ENCODE measurements around the gene ZC3H12C. TPM values are rescaled to one million over a fixed set of nuclear protein-coding genes. Genes with fewer than 3 reads are reported as not detected.

ZC3H12C gene
- total RNA-seq, 2 experiments from 2014 or later = 0.05 to 0.17 TPM

DNA sequence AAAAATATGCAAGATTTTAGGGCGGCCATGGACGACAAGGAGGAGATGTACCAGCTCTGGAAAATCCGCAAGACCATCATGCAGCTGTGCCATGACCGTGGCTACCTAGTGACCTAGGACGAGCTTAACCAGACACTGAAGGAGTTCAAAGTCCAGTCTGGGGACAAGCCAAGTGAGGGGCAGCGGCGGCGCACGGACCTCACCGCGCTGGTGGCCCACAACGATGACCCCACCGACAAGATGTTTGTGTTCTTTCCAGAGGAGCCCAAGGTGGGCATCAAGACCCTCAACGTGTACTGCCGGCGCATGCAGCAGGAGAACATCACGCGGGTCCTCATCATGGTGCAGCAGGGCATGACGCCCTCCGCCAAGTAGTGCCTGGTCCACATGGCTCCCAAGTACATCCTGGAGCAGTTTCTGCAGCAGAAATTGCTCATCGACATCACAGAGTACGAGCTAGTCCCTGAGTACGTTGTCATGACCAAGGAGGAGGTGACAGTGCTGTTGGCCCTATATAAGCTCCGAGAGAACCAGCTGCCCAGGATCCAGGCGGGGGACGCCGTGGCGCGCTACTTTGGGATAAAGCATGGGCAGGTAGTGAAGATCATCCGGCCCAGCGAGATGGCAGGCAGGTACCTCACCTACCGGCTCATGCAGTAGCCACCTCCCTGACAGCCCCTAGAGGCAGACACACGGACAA, 43.5 kb upstream of the ZC3H12C start:
- Histone ChIP-seq H3K27ac (ENCODE audit: low read depth in 1 of 2, low read length in 2 of 2) (no peak overlapping the region), H3K4me3 (ENCODE audit: low read length) (no peak overlapping the region), H3K4me1 (ENCODE audit: insufficient read depth, low read length) (no peaks in the 10 kb centered on the region), H3K27me3 (ENCODE audit: control insufficient read depth in 1 of 2, insufficient read depth in 2 of 2, low read length in 2 of 2) (no peaks in the 10 kb centered on the region), H3K9me3 (ENCODE audit: control insufficient read depth in 1 of 2, insufficient read depth in 1 of 2, low read length in 2 of 2) (peaks cover 14 to 16% of the 10 kb centered on the region in 2 experiments), H3K36me3 (ENCODE audit: insufficient read depth, low read length) (no peaks in the 10 kb centered on the region)
- H3K27ac Mint-ChIP-seq = no peak overlapping the region
- DNase-seq (no peak), ATAC-seq (ENCODE audit: poor library complexity) (no peak)
- H3K9me3 Mint-ChIP-seq = peaks cover 10% of the 10 kb centered on the region
- TF ChIP-seq, protein P1, sequence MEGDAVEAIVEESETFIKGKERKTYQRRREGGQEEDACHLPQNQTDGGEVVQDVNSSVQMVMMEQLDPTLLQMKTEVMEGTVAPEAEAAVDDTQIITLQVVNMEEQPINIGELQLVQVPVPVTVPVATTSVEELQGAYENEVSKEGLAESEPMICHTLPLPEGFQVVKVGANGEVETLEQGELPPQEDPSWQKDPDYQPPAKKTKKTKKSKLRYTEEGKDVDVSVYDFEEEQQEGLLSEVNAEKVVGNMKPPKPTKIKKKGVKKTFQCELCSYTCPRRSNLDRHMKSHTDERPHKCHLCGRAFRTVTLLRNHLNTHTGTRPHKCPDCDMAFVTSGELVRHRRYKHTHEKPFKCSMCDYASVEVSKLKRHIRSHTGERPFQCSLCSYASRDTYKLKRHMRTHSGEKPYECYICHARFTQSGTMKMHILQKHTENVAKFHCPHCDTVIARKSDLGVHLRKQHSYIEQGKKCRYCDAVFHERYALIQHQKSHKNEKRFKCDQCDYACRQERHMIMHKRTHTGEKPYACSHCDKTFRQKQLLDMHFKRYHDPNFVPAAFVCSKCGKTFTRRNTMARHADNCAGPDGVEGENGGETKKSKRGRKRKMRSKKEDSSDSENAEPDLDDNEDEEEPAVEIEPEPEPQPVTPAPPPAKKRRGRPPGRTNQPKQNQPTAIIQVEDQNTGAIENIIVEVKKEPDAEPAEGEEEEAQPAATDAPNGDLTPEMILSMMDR (IDR thresholded peaks at IDR 0.05) = no peak
- H3K27me3 Mint-ChIP-seq = peaks cover 4% of the 10 kb centered on the region
- no peaks in the 10 kb centered on the region for H3K36me3 Mint-ChIP-seq (ENCODE audit: low read depth)
- ChIA-PET POLR2A (no interaction called here), CTCF (no interaction called here)
- no peak overlapping the region for H3K4me3 Mint-ChIP-seq
- intact Hi-C loops (cut with DNase I, micrococcal nuclease) = no loop called here
- H3K4me1 Mint-ChIP-seq (ENCODE audit: low read depth) = no peaks in the 10 kb centered on the region

DNA sequence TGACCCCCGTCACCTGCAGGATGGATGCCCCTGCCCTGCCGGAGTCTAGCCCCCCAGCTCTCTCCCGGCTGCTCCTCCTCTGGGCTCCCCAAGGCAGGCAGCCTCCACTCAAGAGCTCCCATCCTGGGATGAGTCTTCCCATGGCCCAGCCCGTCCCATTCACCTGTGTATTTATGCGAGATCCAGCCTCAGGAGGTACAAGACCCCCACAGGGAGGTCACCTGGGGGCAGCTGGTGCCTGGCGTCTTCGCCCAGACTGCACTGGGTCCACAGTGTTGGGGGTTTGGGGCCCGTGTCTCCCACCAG, 43.0 kb upstream of the ZC3H12C start:
- ATAC-seq (ENCODE audit: poor library complexity) = no peak
- Mint-ChIP-seq H3K36me3 (ENCODE audit: low read depth) (no peaks in the 10 kb centered on the region), H3K4me3 (no peak overlapping the region), H3K4me1 (ENCODE audit: low read depth) (no peaks in the 10 kb centered on the region), H3K27me3 (peaks cover 4% of the 10 kb centered on the region), H3K27ac (no peak overlapping the region), H3K9me3 (peaks cover 10% of the 10 kb centered on the region)
- no peak for DNase-seq
- H3K9me3 ChIP-seq (ENCODE audit: control insufficient read depth in 1 of 2, insufficient read depth in 1 of 2, low read length in 2 of 2) = peaks cover 14 to 16% of the 10 kb centered on the region in 2 experiments
- H3K4me3 ChIP-seq (ENCODE audit: low read length) = no peak overlapping the region
- intact Hi-C loops (cut with DNase I, micrococcal nuclease) = no loop called here
- H3K27ac ChIP-seq (ENCODE audit: low read depth in 1 of 2, low read length in 2 of 2) = no peak overlapping the region
- no peaks in the 10 kb centered on the region for H3K4me1 ChIP-seq (ENCODE audit: insufficient read depth, low read length)
- ChIA-PET CTCF (no interaction called here), POLR2A (no interaction called here)
- no peaks in the 10 kb centered on the region for H3K27me3 ChIP-seq (ENCODE audit: control insufficient read depth in 1 of 2, insufficient read depth in 2 of 2, low read length in 2 of 2)
- no peaks in the 10 kb centered on the region for H3K36me3 ChIP-seq (ENCODE audit: insufficient read depth, low read length)
- TF ChIP-seq, protein P1 (IDR thresholded peaks at IDR 0.05) = no peak

DNA sequence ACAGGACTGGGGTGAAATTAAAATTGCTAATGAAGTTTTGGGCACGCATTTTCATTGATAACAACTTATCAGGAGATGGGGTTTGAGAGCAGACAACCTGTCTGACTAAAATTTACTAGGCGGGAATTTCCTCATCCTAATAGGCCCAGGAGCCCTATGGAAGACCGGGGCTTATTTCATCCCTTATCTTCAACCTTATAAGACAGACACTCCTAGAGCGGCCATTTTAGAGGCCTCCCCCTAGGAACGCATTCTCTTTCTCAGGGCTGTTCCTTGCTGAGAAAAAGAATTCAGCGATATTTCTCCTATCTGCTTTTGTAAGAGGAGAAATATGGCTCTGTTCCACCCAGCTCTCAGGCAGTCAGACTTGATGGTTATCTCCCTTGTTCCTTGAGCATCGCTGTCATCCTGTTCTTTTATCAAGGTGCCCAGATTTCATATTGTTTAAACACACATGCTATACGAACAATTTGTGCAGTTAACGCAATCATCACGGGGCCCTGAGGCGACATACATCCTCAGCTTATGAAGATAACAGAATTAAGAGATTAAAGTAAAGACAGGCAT, 39.3 kb upstream of the ZC3H12C start:
- Mint-ChIP-seq H3K27me3 (no peaks in the 10 kb centered on the region), H3K27ac (no peak overlapping the region), H3K4me1 (ENCODE audit: low read depth) (no peaks in the 10 kb centered on the region), H3K4me3 (no peak overlapping the region), H3K36me3 (ENCODE audit: low read depth) (no peaks in the 10 kb centered on the region), H3K9me3 (peaks cover 8% of the 10 kb centered on the region)
- no peaks in the 10 kb centered on the region for H3K36me3 ChIP-seq (ENCODE audit: insufficient read depth, low read length)
- no peak overlapping the region for H3K27ac ChIP-seq (ENCODE audit: low read depth in 1 of 2, low read length in 2 of 2)
- H3K27me3 ChIP-seq (ENCODE audit: control insufficient read depth in 1 of 2, insufficient read depth in 2 of 2, low read length in 2 of 2) = no peaks in the 10 kb centered on the region
- ChIA-PET POLR2A (no interaction called here), CTCF (no interaction called here)
- ATAC-seq (ENCODE audit: poor library complexity) = no peak
- H3K4me3 ChIP-seq (ENCODE audit: low read length) = no peak overlapping the region
- TF ChIP-seq, protein P1 (IDR thresholded peaks at IDR 0.05) = no peak
- intact Hi-C loops (cut with DNase I, micrococcal nuclease) = no loop called here
- peaks cover 14 to 16% of the 10 kb centered on the region in 2 experiments for H3K9me3 ChIP-seq (ENCODE audit: control insufficient read depth in 1 of 2, insufficient read depth in 1 of 2, low read length in 2 of 2)
- no peaks in the 10 kb centered on the region for H3K4me1 ChIP-seq (ENCODE audit: insufficient read depth, low read length)
- DNase-seq = no peak
